NCI-H82 treated with DMSO at 0.1 percent for 48 hours (cell line): ENCODE measurements around the gene UBIAD1.
"Not testable (repeated sequence)": the region's sequence is repeated elsewhere in the genome, so short reads cannot be mapped to it uniquely, and the experiment has no call there.

Source experiments
- DNase-seq: peaks from one replicate; lab custom pipeline; 2025; ENCODE audit not compliant: unreplicated experiment; lab: John Stamatoyannopoulos, UW

Gene UBIAD1

GRCh38 chr1:11272832-11273594, at the start of gene UBIAD1:
TSS of gene UBIAD1 (plus strand) at chr1:11273198. CDS start at chr1:11273532, 334 bp downstream.
- DNase-seq, result peak; percentile 77

GRCh38 chr1:11227106-11228077, 45.6 kb upstream of the UBIAD1 start:
- DNase-seq, result peak; percentile 38

- no peak for DNase-seq
Observed at GRCh38 chr1:11229203-11229602, 43.8 kb upstream of the UBIAD1 start.

DNA sequence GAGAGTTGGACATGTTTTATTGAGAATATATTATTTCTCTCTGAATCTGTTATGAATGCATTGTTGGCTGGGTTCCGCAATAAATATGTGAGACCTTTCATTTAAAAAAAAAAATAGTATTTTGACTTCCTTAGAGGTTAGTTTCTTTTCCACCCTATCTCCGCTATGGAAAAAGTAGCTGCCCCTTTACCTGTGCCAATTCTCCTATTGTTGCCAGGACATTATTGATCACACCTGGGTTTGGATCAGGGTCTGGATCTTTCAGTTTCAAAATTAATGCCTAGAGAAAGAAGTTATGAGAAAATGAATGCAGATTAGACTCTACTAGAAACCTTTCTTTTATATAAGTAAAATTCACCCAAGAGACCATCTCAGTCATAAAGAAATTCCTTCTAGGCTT, 39.8 kb upstream of the UBIAD1 start:
- DNase-seq, result no peak

DNA sequence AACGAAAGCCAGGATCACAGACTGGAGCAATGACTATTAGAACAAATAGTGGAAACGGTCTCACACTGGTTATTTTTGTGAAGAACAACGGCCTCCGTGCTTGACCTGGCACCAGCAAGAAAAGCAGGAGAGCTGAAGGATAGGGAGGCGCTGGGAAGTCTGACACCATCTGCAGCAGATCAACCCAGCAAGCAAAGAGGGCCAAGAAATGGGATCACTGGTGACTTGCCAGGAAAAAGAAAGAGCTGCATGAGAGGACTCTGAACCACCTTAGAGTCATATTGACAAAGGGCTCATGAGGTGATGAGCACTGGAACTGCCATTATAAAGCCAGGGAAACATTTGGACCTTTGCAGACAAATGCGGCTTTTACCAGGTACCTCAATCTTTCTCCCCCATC, 35.6 kb upstream of the UBIAD1 start:
- no peak for DNase-seq

- no peak for DNase-seq
Observed at GRCh38 chr1:11238311-11238710, 34.7 kb upstream of the UBIAD1 start.

- no peak for DNase-seq
Observed at GRCh38 chr1:11245248-11245647, 27.8 kb upstream of the UBIAD1 start.

DNA sequence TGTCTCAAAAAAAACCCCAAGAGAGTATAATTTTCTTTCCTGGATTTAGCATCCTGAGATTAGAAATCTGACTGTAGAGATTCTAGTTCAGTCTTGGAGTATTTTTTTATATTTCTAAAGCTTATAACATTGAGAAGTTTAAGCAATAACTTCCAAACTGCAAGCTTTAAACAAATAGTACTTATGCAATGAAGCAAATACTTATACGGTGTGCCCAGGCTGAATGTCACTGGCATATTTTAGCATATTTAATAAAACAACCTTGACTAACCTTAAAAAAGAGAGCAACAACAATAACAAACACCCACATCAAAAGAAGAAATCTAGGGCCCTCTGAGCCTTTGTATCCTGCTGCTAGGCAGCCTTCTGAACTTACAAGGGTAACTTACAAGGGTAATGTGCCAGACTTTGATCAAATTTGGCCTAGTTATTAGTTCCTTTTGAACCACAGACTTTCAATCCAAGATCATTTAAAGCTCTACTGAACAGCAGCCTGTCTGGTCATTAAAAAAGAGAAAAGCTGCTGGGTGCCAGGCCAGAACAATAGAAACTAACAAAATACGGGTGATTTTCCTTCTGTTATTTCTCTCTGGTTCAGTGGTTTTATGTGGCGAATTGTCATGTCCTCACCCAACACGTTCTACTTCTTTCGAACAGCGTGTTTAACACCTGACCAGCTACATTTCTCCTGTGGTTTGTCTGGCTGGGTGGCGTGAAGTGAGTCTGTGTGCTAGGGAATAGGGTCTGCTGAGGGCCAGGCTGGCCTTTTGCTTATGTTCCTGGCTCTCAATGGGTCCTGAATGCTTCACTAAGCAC, 26.9 kb upstream of the UBIAD1 start:
- no peak for DNase-seq

- DNase-seq, result no peak
Observed at GRCh38 chr1:11248169-11248568, 24.8 kb upstream of the UBIAD1 start.

DNA sequence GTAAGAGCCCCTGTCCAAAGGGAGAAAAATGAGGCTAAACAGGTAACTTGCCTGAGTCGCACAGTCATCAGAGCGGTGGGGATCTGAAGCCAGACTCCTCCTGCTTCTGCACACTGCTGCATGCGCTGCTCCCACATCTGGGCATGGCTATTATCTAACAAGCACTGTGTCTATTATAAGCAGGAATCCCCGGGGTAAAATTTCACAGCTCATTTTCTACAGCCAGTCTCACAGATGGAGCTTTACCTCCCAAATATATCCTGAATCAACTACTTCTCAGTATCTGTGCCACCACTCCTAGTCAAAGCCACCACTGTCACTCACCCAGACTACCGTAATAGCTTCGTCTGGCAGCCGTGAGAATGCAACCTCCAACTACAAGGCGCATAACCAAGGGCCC, 20.5 kb upstream of the UBIAD1 start:
- no peak for DNase-seq

GRCh38 chr1:11253226-11253625, 19.8 kb upstream of the UBIAD1 start:
- no peak for DNase-seq

- no peak for DNase-seq
Observed at GRCh38 chr1:11256299-11256698, 16.7 kb upstream of the UBIAD1 start.

GRCh38 chr1:11262171-11263049, 10.6 kb upstream of the UBIAD1 start, which contains the start of gene MTOR:
TSS of gene MTOR (minus strand) at chr1:11262551. CDS start at chr1:11259409, 3,142 bp downstream.
- DNase-seq, result peak; percentile 99

DNA sequence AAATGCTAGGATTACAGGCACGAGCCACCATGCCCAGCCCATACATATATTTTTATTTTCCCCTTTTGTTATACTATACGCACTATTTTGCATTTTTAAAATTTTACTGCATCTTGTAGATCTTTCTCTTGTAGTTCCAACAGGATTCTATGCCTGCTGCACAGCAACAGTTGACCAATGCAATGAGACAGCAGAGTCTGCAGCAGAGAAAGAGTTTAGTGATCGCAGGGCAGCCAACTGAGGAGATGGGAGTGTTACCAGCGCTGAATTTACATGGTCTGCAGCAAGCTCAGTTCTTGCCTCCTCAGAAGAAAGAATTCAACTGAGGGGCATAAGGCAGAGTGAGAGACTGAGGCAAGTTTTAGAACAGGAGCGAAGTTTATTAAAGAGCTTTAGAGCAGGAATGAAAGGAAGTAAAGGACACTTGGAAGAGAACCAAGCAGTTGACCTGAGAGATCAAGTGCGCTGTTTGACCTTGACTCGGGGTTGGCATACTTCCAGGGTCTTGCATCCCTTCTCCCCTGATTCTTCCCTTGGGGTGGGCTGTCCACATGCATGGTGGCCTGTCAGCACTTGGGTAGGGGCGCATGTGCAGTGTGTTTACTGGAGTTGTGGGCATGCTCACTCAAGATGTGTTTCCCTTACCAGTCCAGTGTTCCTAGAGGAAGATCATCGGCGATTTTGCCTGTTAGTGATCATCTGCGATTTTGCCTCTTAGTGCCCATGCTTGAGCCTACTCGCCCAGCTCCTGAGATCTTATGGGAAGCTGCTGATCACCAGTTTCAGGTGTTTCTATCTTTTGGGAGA, 6.5 kb upstream of the UBIAD1 start:
- DNase-seq, result no peak

- not testable (repeated sequence) for DNase-seq
Observed at GRCh38 chr1:11267350-11268337, 5.4 kb upstream of the UBIAD1 start.

- DNase-seq, result no peak
Observed at GRCh38 chr1:11272544-11272831, 510 bp upstream of the UBIAD1 start.

DNA sequence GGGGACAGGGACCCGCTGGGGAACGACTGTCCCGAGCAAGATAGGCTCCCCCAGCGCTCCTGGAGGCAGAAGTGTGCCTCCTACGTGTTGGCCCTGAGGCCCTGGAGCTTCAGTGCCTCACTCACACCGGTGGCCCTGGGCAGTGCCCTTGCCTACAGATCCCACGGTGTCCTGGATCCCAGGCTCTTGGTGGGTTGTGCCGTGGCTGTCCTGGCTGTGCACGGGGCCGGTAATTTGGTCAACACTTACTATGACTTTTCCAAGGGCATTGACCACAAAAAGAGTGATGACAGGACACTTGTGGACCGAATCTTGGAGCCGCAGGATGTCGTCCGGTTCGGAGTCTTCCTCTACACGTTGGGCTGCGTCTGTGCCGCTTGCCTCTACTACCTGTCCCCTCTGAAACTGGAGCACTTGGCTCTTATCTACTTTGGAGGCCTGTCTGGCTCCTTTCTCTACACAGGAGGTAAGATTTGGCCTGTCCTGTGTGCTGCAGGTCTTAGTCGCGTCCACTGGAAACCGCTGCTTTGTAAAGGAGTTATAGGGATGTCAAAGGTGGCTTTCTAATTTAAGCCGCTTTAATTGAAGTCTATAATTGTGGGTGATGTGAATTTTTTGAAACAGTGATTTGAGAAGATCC, 717 bp downstream of the UBIAD1 start:
- DNase-seq, result no peak

DNA sequence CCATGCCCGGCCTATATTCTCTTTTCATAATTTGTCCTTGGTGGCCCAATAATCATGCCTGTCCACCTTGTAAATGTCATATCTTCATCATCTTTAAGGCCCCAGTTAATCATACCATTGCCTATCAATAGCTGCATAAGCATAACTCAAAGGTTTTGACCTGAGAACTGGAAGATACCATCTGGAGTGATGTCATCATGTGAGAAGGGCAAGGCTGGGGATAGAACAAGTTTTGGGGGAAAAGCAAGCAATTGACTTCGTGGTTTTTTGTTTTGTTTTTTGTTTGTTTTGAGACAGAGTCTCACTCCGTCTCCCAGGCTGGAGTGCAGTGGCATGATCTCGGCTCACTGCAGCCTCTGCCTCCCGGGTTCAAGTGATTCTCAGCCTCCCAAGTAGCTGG, 6.2 kb downstream of the UBIAD1 start:
- DNase-seq, result no peak
